GM23248 (cell line): ENCODE data around the gene TMEM259.

ENCODE experiments used
- EZH2 ChIP-seq: fragments of 200-600 bp; sonication (generic); IDR thresholded peaks from 2 replicates; pipeline ENCODE4 v1.6.1; 2018; ENCODE audit warnings: antibody characterized with exemption, mild to moderate bottlenecking; ENCODE audit not compliant: insufficient read depth, poor library complexity, severe bottlenecking
- EZH2phosphoT487 ChIP-seq: fragments of 200-600 bp; sonication (generic); IDR thresholded peaks from 2 replicates; pipeline ENCODE4 v1.6.1; 2018; ENCODE audit warnings: antibody characterized with exemption, moderate library complexity, mild to moderate bottlenecking, low read depth; ENCODE audit not compliant: insufficient read depth

DNA sequence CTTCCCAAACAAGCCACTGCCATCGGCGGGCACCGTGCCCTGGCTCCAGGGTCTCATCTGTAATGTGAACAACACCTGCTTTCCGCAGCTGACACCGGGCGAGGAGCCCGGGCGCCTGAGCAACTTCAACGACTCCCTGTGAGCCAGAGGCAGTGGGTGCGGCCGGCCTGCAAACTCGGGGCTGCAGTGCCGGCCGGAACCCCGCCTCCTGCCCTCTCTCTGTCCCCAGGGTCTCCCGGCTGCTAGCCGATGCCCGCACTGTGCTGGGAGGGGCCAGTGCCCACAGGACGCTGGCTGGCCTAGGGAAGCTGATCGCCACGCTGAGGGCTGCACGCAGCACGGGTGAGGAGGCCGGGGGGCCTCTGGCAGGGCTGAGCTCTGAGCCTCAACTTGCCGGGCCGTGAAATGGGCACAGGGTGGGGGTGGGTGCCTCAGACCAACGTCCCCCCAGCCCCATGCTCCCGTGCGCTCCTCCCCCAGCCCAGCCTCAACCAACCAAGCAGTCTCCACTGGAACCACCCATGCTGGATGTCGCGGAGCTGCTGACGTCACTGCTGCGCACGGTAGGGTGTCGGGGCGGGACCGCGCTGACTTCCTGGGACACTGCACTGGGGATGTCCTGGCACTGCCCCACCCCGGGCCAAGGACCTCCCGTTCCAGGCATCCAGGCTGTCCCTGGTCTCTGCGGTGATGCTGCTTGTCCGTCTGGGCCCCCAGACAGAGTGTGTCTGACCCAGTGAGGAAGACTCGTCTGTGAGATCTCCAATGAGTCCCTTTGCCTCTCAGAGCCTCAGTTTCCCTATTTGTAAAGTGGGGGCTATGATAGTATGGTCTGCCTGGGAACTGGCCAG, 21.1 kb upstream of the TMEM259 start:
- TF ChIP-seq EZH2 (no peak), EZH2phosphoT487 (no peak)
